HepG2 (cell line): ENCODE results near the gene TWNK. TPM values are rescaled to one million over a fixed set of nuclear protein-coding genes. Genes with fewer than 3 reads are reported as not detected.

Experiments used
- AHR ChIP-seq: IDR thresholded peaks from 2 replicates; pipeline ENCODE4 v1.6.1; 2018; ENCODE audit warnings: missing genetic modification reagents, missing compliant biosample characterization
- ARID2 ChIP-seq: sonication (generic); formaldehyde crosslinking; IDR thresholded peaks from 2 replicates; pipeline ENCODE4 v1.8.1; 2022; ENCODE audit warnings: mild to moderate bottlenecking, missing genetic modification reagents, borderline replicate concordance
- ARNT2 ChIP-seq: sonication (generic); formaldehyde crosslinking; IDR thresholded peaks from 2 replicates; pipeline ENCODE4 v1.8.0; 2022; ENCODE audit warnings: mild to moderate bottlenecking, low read depth, missing genetic modification reagents, moderate library complexity
- CBX2 ChIP-seq, 2 experiments: fragments of 200-600 bp in 1 of 2; sonication (generic); formaldehyde crosslinking in 1 of 2; IDR thresholded peaks; 2 replicates each; pipeline versions ENCODE4 v1.7.0 to v1.8.1; 2018 to 2022; ENCODE audit warnings: low read depth in 2 of 2, low read length in 1 of 2, mild to moderate bottlenecking in 1 of 2, missing genetic modification reagents in 1 of 2
- EED ChIP-seq: sonication (generic); formaldehyde crosslinking; IDR thresholded peaks from 2 replicates; pipeline ENCODE4 v1.5.0; 2020; ENCODE audit warnings: mild to moderate bottlenecking, missing genetic modification reagents
- EP300 ChIP-seq, 3 experiments: sonication (generic) in 1 of 3; formaldehyde crosslinking in 1 of 3; IDR thresholded peaks; 2 replicates each; pipeline versions ENCODE4 v1.5.1 to v1.6.1; 2011 to 2020; ENCODE audit warnings: low read depth in 2 of 3, low read length in 2 of 3, borderline replicate concordance in 1 of 3, improper control_type of control experiment in 1 of 3, mild to moderate bottlenecking in 1 of 3, missing genetic modification reagents in 1 of 3, moderate library complexity in 1 of 3
- HDAC2 ChIP-seq: sonication (generic); formaldehyde crosslinking; IDR thresholded peaks from 2 replicates; pipeline ENCODE4 v1.4.0; 2020; ENCODE audit warnings: missing genetic modification reagents
- HMG20A ChIP-seq: IDR thresholded peaks from 2 replicates; pipeline ENCODE4 v1.6.1; 2016; ENCODE audit warnings: borderline replicate concordance
- HOXA7 ChIP-seq: sonication (generic); formaldehyde crosslinking; IDR thresholded peaks from 2 replicates; pipeline ENCODE4 v1.8.1; 2022; ENCODE audit warnings: mild to moderate bottlenecking, missing genetic modification reagents, moderate library complexity
- KDM3A ChIP-seq: IDR thresholded peaks from 2 replicates; pipeline ENCODE4 v1.6.1; 2018; ENCODE audit warnings: low read depth, missing compliant biosample characterization
- MEF2D ChIP-seq: sonication (generic); formaldehyde crosslinking; IDR thresholded peaks from 2 replicates; pipeline ENCODE4 v1.5.1; 2020; ENCODE audit warnings: mild to moderate bottlenecking, missing genetic modification reagents
- NFKBIZ ChIP-seq: IDR thresholded peaks from 2 replicates; pipeline ENCODE4 v1.6.1; 2018; ENCODE audit warnings: missing genetic modification reagents, missing compliant biosample characterization
- PHF21A ChIP-seq: sonication (generic); formaldehyde crosslinking; IDR thresholded peaks from 2 replicates; pipeline ENCODE4 v1.5.0; 2020; ENCODE audit warnings: mild to moderate bottlenecking, missing genetic modification reagents
- SMAD3 ChIP-seq: sonication (generic); formaldehyde crosslinking; IDR thresholded peaks from 2 replicates; pipeline ENCODE4 v1.4.0; 2020; ENCODE audit warnings: missing genetic modification reagents
- SPEN ChIP-seq: sonication (generic); formaldehyde crosslinking; IDR thresholded peaks from 2 replicates; pipeline ENCODE4 v1.5.1; 2020; ENCODE audit warnings: low read depth, mild to moderate bottlenecking, missing genetic modification reagents
- SRSF9 ChIP-seq: fragments of 200-400 bp; formaldehyde crosslinking; IDR thresholded peaks from 2 replicates; pipeline ENCODE4 v1.6.1; 2018; ENCODE audit warnings: borderline replicate concordance, mild to moderate bottlenecking, low read depth, low read length; ENCODE audit not compliant: insufficient read depth, poor library complexity, severe bottlenecking
- TBP ChIP-seq: sonication (generic); formaldehyde crosslinking; IDR thresholded peaks from 2 replicates; pipeline ENCODE4 v1.5.0; 2020; ENCODE audit warnings: missing genetic modification reagents
- XRCC5 ChIP-seq: fragments of 200-400 bp; formaldehyde crosslinking; optimal IDR thresholded peaks from 2 replicates; pipeline ENCODE3; 2017; ENCODE audit warnings: mild to moderate bottlenecking, low read length
- ZNF230 ChIP-seq: sonication (generic); formaldehyde crosslinking; IDR thresholded peaks from 2 replicates; pipeline ENCODE4 v1.4.0; 2020; ENCODE audit warnings: mild to moderate bottlenecking, missing genetic modification reagents
- ZNF564 ChIP-seq: sonication (generic); formaldehyde crosslinking; IDR thresholded peaks from 2 replicates; pipeline ENCODE4 v1.8.1; 2023; ENCODE audit warnings: mild to moderate bottlenecking, missing genetic modification reagents
- ZNF644 ChIP-seq: IDR thresholded peaks from 2 replicates; pipeline ENCODE4 v1.6.1; 2016; ENCODE audit warnings: low read depth
- ZNF652 ChIP-seq: IDR thresholded peaks from 2 replicates; pipeline ENCODE4 v1.6.1; 2016; ENCODE audit warnings: low read depth, borderline replicate concordance
- ZNF720 ChIP-seq: sonication (generic); formaldehyde crosslinking; IDR thresholded peaks from 2 replicates; pipeline ENCODE4 v1.4.0; 2020; ENCODE audit warnings: missing genetic modification reagents
- ZNF773 ChIP-seq: sonication (generic); formaldehyde crosslinking; IDR thresholded peaks from 2 replicates; pipeline ENCODE4 v1.4.0; 2020; ENCODE audit warnings: missing genetic modification reagents, borderline replicate concordance
- ZNF891 ChIP-seq: sonication (generic); formaldehyde crosslinking; IDR thresholded peaks from 2 replicates; pipeline ENCODE4 v1.5.0; 2020; ENCODE audit warnings: mild to moderate bottlenecking, missing genetic modification reagents
- polyA plus RNA-seq, 8 experiments: library from polyadenylated mRNA; depleted of rRNA in 3 of 8; stranded (reverse) in 7 of 8; unstranded in 1 of 8; fragments of >200 nt; fragmentation: Illumina TruSeq in 4 of 8; extraction: Trizol in 4 of 8; gene quantifications; 2 replicates each; pipeline versions ENCODE4 v1.2.1 to v1.2.3, GENCODE V29; 2011 to 2016; ENCODE audit warnings: low read depth in 4 of 8, missing spikeins in 1 of 8, mixed read lengths in 1 of 8; ENCODE audit not compliant: insufficient read depth in 1 of 8
- total RNA-seq, 5 experiments: library from RNA; depleted of rRNA; stranded (reverse); fragments of >200 nt; fragmentation: Illumina TruSeq; extraction: Trizol; gene quantifications; 2 replicates each; pipeline ENCODE4 v1.2.3, GENCODE V29; 2016; ENCODE audit warnings: low read depth in 1 of 5
- TF ChIP-seq, protein P1 (sequence below): IDR thresholded peaks from 2 replicates; pipeline ENCODE4 v1.6.1; 2016
- TF ChIP-seq, protein P2 (sequence below): sonication (generic); formaldehyde crosslinking; IDR thresholded peaks from 2 replicates; pipeline ENCODE4 v1.4.0; 2020; ENCODE audit warnings: missing genetic modification reagents
- TF ChIP-seq, protein P3 (sequence below): sonication (generic); formaldehyde crosslinking; IDR thresholded peaks from 2 replicates; pipeline ENCODE4 v1.5.0; 2020; ENCODE audit warnings: missing genetic modification reagents, mild to moderate bottlenecking, borderline replicate concordance

TWNK gene
- total and polyA plus RNA-seq, 2 of the 13 experiments (the other 11 are each of a cell fraction or from before 2014, with no cell fraction given) = 10.7 to 16.5 TPM

DNA sequence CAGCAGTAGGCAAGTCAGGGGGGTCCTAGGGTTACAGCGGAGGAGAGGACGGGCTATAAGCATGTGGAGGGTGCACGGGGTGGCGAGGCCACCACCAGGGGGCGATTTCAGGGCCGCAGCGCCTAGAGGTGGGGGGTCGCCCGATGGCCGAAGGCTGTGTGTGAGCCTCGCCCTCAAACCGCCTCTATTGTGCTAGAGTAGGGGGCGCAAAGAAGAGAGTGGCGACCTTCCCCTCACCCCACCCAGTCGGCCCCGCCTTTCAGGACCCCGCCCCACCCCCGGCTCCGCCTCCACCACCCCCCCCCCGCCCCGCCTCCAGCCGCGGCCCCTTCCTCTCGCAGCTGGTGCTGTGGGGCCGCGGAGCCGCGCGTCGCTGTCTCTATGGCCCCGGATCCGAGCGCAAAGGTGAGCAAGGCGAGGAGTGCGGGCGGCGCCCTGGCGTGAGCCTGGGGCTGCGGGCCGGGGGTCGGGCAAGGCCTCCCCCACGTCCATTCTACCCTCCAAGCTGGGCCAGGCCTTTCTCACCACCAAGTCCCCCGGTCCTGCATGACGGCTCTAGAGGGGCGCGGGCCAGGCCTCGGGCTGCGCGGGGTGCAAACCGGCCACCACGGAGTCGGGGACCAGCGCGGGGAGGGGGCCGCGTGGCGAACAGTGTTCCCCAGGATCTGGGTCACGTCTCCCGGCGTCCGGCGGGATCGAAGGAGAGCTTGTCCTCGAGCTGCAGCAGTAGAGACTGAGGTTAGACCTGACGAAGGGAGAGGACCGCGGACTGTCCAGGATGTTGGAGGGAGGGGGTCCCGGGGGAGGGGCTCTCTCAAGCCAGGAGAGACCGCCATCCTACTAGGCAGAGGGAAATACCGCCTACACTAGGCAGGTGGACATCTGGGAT, 17.9 kb upstream of the TWNK start, which contains the start of gene SEMA4G (continued):
- no peak for TF ChIP-seq HMG20A (CRISPR knock-in tag)
- 0 out of 2 replicates have a peak, but pooled peaks have one; percentile 35 for TF ChIP-seq PHF21A (CRISPR knock-in tag)
- TF ChIP-seq ZNF891 (CRISPR knock-in tag) = no peak
- TF ChIP-seq, protein P1, sequence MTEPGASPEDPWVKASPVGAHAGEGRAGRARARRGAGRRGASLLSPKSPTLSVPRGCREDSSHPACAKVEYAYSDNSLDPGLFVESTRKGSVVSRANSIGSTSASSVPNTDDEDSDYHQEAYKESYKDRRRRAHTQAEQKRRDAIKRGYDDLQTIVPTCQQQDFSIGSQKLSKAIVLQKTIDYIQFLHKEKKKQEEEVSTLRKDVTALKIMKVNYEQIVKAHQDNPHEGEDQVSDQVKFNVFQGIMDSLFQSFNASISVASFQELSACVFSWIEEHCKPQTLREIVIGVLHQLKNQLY (CRISPR knock-in tag) = no peak
- TF ChIP-seq, protein P2, sequence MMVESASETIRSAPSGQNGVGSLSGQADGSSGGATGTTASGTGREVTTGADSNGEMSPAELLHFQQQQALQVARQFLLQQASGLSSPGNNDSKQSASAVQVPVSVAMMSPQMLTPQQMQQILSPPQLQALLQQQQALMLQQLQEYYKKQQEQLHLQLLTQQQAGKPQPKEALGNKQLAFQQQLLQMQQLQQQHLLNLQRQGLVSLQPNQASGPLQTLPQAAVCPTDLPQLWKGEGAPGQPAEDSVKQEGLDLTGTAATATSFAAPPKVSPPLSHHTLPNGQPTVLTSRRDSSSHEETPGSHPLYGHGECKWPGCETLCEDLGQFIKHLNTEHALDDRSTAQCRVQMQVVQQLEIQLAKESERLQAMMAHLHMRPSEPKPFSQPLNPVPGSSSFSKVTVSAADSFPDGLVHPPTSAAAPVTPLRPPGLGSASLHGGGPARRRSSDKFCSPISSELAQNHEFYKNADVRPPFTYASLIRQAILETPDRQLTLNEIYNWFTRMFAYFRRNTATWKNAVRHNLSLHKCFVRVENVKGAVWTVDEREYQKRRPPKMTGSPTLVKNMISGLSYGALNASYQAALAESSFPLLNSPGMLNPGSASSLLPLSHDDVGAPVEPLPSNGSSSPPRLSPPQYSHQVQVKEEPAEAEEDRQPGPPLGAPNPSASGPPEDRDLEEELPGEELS (CRISPR knock-in tag) = peak; percentile 57; the same call in 1 of the 2 replicates
- TF ChIP-seq AHR (CRISPR knock-in tag) = no peak
- TF ChIP-seq ARNT2 (CRISPR knock-in tag) = no peak
- no peak for TF ChIP-seq MEF2D (CRISPR knock-in tag)
- no peak for TF ChIP-seq TBP (CRISPR knock-in tag)
- TF ChIP-seq ARID2 (CRISPR knock-in tag) = peak; percentile 49; the same call in 1 of the 2 replicates
- peak; percentile 75 for TF ChIP-seq XRCC5
- TF ChIP-seq ZNF720 = no peak
- no peak for TF ChIP-seq ZNF644
- TF ChIP-seq EP300 (IDR thresholded peaks at IDR 0.05; ENCODE audit: low read depth in 2 of 2, low read length in 2 of 2) = 0 out of 4 replicates have a peak, but pooled peaks of 1 of the 2 experiments have one; percentile 23
- no peak for TF ChIP-seq EP300 (CRISPR knock-in tag; IDR thresholded peaks at IDR 0.05; ENCODE audit: borderline replicate concordance)
- peak; percentile 47 for TF ChIP-seq ZNF230 (CRISPR knock-in tag)
- no peak for TF ChIP-seq NFKBIZ (CRISPR knock-in tag)
- no peak for TF ChIP-seq SMAD3 (CRISPR knock-in tag)
- no peak for TF ChIP-seq ZNF773
- no peak for TF ChIP-seq EED
- no peak for TF ChIP-seq HOXA7 (CRISPR knock-in tag)
- TF ChIP-seq SRSF9 = no peak
- TF ChIP-seq ZNF564 = peak; percentile 84
- no peak for TF ChIP-seq ZNF652 (CRISPR knock-in tag)
- TF ChIP-seq HDAC2 (CRISPR knock-in tag) = 0 out of 2 replicates have a peak, but pooled peaks have one; percentile 7
- no peak for TF ChIP-seq CBX2 (IDR thresholded peaks at IDR 0.05; ENCODE audit: low read depth, low read length)
- no peak for TF ChIP-seq CBX2 (CRISPR knock-in tag; IDR thresholded peaks at IDR 0.05; ENCODE audit: low read depth)
- TF ChIP-seq SPEN (CRISPR knock-in tag) = no peak; the same call in 1 of the 2 replicates
- TF ChIP-seq, protein P3, sequence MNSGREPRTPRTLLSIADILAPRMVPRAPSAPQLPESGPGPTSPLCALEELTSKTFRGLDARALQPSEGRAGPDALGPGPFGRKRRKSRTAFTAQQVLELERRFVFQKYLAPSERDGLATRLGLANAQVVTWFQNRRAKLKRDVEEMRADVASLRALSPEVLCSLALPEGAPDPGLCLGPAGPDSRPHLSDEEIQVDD (CRISPR knock-in tag) = no peak
- no peak; the same call in 1 of the 2 replicates for TF ChIP-seq KDM3A (CRISPR knock-in tag)
